Stimulated activated CD4-positive, alpha-beta T cell treated with anti-CD3 and anti-CD28 coated beads, Interleukin-12 subunit alpha, Interleukin-12 subunit beta, amount 100 ng/mL, for 4 hours (primary cell): ENCODE results near the gene LILRB3.
"Not testable (repeated sequence)": the region's sequence is repeated elsewhere in the genome, so short reads cannot be mapped to it uniquely, and the experiment has no call there.

ENCODE experiments used
- DNase-seq: peaks from one replicate; pipeline ENCODE4 v3.0.0-alpha.2; 2020

Gene LILRB3

DNA sequence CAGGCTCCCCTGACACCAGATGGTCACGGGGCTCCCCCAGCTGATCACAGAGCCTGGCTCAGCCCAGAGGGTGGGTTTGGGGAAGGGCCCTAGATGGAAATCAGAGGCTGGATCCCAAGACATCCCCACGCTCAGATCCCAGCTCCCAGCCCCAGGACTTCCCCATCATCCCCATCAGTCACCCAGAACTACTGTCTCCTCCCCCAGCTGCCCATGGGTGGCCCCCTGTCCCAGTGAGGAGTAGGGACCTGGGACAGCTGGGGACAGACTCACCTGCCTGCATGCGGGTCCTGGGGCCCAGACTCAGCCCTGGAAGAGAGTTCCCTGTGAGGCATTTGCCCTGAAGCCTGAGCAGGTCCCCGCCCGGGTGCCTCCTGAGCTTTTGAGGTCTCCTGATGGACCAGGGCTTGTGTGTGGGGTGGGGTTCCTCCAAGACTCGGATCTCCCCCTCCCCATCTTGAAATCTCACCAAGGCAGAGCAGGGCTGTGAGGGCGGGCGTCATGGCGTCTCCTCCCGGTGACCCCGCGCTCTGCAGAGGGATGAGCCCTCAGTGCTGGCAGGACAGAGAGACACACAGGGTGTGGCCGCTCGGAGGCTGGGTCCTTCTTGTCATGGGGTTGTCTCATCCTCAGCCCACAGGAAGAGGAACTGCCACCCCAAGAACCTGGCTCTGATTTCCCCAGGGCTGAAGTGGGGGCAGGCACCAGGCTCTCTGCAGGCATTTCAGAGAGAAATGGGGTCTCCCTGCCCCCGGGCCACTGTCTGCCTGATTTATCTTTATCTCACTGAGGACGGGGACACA, at the start of gene LILRB3:
Gene LILRB3, minus strand, starts transcription at position 534 of the 803 bp plus-strand sequence. Its CDS starts 31 bp downstream, at position 503.
- DNase-seq, result not testable (repeated sequence)

DNA sequence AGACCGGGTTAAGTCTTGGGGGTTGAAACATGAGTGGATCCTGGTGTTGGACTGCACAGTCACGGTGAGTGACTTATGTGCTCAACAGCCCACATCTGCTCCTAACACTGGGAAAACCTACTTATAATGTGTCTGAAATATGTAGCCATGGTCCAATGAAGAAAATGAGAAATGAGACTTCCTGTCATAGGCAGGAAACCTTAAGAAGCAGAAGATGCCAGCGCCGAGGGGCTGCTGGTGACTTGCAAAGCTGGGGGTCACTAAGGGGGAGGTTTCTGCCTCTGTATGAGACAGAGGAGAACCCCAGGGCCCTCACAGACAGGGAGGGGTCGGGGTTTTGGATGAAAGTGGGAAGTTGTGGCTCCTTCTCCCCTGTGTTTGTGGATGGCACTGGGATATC, 49.4 kb upstream of the LILRB3 start:
- DNase-seq, result not testable (repeated sequence)

DNA sequence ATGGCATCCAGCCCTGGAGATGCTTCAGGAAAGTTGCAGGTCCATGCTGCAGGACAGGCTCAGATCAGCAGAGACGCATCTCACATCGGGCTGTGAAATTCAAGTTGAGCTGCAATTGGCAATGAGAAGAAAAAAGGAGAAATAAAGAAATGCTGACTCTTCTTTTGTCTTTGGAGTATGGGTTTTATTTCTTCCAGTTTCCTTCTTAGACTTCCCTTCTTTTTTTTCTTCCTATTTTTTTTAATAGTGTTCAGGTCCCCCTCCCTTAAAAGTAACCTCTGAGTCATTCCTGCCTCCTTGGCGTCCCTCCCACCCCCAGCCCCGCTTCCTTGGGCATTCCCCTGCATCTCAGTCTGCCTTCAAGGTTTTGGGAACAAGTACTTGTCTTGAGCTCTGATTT, 48.8 kb upstream of the LILRB3 start:
- not testable (repeated sequence) for DNase-seq

DNA sequence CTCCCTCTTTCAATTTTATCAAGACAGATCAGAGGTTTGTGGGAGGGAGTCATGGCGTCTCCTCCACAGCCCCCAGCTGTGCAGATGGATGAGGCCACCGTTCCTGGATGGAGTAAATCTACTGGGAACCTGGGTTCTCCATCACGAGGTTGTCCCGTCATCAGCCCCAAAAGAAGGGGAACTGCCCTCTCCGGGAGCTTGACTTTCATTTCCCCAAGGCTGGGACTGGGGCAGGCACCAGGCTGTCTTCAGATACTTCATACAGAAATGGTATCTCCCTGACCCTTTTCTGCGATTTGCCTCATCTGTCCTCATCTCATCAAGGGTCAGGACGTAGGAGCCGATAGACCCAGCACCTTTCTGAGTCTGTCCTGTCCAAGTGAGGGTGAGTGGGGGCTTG, 48.3 kb upstream of the LILRB3 start:
- no peak for DNase-seq

DNA sequence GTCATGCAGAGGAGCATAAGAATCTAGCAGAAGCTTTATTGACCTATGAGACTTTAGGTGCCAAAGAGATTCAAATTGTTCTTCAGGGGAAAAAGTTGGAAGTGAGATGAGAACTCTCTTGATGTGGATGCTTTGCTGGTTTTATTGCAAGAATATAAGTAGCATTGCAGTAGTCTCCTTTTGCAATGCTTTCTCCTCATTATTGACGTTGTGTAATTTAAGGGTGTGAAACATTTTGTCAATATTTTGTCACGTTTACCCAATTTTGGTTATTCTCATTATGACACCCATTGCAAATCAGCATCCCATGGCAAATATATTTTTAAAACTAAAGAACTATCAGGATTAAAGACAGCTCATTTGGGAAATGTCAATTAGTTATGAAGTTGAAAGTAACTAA, 46.1 kb upstream of the LILRB3 start:
- DNase-seq, result no peak

DNA sequence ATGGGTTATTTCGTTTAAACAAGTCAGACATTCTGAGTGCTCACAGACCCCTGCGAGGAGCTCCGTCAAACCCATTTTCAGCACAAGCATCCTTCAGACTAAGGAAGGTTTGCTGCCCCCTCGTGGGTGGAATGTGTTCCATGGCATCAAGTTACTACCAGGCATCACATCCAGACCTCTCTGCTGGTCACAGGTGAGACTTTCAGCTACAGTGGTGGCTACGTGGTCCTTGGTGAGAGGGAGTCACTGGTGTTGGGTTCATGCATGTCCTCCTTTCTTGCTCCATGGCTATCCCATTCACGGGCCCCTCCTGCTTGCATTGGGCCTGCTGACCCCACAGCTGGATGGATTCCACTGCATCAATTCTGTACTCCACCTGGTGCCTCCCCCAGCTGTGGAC, 43.3 kb upstream of the LILRB3 start:
- peak; percentile 70 for DNase-seq

DNA sequence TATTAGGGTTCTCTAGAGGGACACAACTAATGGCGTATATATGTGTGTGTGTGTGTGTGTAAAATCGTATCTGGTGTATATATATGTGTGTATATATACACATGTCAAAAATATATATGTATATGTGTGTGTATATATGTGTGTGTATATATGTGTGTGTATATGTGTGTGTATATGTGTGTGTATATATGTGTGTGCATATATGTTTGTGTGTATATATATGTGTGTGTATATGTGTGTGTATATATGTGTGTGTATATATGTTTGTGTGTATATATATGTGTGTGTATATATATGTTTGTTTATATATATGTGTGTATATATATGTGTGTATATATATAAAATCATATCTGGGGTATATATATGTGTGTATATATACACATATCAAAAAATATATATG, 39.7 kb upstream of the LILRB3 start:
- no peak for DNase-seq

DNA sequence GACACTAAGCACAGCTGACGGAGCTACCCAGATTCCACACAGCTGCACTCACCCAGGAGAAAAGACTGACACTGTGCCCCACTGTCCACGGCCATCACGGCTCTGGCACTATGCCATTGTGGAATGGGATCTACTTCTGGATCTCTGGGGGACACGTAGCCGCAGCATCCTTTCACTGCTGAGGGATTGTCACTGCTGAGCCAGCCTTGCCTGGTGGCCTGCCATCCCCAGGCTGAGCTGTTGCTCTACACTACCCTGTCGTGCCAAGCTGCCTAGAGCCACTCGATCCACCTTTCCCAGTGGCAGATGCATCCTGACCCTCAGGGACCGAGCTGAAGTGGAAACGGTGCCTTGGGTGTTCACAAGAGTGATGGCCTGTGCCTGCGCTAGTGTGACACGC, 39.3 kb upstream of the LILRB3 start:
- no peak for DNase-seq

DNA sequence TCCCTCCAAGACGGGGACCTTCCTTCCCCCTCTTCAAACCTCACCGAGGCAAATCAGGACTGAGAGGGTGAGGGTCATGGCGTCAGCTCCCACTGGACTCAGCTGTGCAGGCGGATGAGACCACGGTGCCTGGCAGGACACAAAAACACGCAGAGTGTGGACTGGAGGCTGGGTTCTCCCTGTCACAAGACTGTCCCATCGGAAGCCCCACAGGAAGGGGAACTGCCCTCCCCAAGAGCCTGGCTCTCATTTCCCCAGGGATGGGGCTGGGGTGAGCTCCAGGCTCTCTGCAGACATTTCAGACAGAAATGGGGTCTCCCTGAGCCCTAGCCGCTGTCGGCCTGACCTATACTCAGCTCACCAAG, 34.3 kb upstream of the LILRB3 start, which contains the start of gene LILRB5:
Gene LILRB5, minus strand, starts transcription at position 158 of the 365 bp plus-strand sequence. Its CDS starts 80 bp downstream, at position 78.
- no peak for DNase-seq

DNA sequence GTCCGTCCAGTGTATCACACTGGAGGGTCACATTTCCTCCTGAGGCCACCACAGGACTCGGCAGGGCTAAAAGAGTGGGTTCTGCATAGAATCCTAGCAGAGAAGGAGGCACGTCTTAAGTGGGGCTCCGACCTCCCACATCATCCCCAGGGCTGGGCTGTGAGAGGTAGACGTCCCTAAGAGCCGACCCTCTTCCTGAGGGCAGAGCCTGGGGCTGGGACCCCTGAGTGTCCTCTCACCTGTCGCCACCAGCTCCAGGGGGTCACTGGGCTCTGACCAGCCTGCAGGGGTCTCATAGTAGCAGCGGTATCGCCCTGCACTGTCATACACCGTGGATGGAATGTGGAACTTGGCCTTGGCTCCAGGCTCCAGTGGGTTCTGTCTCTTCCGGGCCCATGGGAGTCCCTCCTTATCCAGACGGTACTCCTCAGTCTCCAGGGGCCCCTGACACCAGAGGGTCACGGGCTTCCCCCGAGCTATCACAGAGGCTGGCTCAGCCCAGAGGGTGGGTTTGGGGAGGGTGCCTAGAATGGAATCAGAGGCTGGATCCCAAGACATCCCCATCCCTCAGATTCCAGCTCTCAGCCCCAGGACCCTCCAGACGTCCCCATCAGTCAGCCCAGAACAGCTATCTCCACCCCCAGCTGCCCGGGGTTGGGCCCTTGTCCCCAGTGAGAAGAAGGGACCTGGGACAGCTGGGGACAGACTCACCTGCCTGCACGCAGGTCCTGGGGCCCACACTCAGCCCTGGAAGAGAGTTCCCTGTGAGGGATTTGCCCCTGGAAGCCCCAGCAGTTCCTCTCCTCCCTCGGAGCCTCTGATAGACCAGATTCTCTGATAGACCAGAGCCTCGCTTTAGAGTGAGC, 33.7 kb upstream of the LILRB3 start:
- no peak for DNase-seq

DNA sequence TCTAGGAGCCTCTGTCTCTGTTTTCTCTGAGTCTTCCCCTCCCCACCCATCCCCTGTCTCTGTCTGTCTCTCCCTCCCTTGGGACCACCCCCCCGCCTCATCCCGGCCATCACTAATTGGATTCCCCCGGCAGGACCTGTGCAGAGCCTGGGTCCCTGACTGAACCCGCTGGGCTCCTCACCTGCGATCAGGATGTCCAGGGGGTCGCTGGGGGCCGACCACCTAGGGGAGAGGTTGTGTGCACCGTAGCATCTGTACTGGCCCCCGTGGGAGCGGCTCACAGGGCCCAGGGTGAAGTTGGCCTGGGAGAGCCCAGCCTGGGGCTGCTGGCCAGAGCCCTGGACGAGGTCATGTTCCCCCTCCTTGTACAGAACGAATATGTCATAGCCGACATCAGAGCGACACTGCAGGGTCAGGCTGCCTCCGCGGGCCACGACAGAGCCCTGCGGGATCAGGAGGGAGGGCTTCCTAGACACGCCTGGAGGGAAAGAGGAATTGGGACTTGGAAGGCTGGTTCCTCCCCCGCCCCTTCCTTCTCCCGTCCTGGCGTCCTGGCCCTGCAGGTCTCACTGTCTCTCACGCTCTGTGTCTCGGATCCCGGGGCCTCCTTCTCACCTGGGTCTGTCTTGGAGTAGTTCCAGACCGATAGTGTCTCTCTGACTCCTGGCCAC, 32.4 kb upstream of the LILRB3 start:
- no peak for DNase-seq

DNA sequence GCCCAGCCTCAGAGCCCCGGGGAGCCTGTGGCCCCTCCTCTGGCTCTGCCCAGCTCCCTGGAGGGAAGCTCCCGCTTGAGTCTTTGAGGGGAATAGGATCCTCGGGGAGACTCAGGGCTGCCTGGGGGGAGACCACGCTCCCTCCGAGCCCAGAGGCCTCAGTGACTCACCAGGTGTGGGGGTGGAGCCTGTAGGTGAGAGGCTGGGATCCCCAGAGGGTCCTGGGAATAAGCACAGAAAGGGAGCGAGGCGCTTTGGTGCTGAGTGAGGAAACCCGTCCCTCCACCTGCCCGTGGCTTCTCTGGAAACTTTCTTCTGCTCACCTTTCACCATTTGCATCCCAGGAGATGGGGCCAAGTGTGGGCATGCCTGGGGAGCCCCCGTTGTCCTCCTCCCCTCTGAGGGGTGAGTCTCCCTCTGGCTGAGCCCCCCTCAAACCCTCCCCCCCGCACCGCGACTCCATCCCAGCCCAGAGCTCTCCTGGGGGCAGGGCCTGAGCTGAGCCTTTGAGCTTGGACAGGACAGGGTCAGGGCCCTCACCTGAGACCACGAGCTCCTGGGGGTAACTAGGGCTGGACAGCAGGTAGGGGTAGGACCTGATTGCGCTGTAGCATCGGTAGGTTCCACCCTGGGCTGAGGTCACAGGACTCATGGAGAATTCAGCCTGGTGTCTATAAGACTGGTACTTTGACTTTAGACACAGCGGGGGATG, 31.5 kb upstream of the LILRB3 start:
- no peak for DNase-seq

DNA sequence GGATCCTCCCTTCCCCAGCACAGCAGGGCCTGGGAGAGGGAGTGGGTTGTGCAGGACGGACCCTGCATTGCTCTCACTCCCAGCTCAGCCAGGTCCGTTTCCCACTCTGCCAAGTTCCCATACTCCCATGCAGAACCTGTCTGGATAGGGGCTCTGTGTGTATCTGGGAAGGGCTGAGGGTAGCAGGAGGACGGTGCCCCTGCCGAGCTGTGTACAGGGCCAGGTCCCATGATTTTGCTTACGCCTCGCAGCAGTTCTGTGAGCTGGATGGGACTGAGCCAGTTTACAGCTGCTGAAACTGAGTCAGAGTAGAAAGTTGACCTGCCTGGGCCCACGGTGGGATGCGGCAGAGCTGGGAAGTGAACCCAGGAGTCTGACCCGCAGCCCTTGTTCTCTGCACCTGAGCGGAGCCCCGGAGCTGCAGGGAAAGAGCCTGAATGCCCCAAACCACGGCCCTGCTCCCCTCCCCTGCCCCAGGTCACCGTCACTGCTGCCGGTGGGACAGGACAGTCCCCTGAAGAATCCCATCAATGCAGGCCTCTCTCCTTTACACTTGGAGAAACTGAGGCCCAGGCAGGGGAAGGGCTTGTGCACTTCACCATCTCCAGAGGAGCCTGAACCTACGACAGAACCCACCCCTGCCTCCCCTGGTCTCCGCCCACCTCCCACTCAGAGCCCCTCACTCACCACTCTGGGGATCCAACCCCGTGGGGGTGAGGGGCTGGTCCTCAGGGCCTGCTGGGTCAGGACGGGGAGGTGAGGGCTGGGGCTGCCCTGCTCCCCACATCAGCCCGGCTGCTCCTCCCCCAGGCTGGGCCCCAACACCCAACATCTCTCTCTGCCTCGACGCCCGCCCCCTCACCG, 30.8 kb upstream of the LILRB3 start:
- no peak for DNase-seq

DNA sequence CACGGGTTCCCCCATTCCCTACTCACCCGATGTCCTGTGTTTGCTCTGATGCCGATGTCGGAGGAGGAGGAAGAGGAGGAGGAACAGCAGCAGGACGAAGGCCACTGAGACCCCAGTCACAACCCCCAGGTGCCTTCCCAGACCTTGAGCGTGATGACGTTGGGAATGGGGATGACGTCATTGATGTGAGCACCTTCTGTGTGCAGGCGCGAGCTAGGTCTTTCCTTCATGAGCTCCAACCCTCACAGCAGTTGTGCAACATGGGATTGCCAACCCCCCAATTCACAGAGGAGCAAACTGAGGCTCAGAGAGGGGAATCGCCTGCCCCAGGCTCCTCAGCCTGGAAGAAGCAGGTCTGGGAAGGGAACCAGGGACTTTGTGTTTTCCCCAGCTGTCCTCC, 30.0 kb upstream of the LILRB3 start:
- DNase-seq, result no peak

DNA sequence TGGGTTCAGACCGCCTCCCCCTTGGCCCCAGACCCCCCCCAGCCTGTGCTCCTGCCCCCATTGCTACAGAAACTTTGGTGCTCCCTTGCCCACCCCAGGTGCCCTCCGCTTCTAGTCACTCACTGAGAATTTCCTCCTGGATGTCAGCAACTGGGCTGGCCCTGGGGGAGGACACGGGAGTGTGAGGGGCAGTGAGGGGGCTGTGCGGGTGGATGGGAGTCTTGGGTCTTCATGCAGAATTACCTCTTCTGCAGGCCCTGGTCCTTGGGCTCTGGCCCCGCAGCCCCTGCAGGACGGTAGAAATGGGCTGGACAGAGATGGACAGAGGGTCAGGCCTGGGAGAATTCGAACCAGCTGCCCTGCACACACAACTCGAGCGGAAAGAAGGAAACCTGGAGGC, 29.4 kb upstream of the LILRB3 start:
- DNase-seq, result no peak

DNA sequence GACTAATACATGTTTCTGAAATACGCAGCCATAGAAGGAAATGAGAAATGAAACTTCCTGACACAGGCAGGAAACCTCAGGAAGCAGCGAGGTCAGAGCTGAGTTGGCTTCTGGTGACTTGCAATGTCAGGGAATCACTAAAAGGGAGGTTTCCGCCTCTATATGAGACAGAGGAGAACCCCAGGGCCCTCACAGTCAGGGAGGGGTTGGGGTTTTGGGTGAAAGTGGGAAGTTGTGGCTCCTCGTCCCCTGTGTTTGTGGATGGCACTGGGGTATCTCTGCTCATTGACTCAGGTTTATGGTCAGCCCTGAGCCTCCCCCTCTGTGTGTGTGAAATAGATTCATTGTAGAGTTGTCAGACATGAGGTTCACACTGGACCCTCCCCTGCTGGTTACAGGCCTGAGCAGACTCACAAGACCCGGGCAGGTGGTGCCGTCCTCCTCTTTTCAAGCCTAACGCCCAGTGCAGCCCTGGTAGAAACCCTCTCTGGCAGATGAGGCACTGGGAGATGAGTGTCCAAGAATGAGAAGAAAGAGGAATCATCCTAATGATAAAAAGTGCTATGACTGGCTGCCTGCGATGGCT, 25.3 kb upstream of the LILRB3 start:
- DNase-seq, result no peak

DNA sequence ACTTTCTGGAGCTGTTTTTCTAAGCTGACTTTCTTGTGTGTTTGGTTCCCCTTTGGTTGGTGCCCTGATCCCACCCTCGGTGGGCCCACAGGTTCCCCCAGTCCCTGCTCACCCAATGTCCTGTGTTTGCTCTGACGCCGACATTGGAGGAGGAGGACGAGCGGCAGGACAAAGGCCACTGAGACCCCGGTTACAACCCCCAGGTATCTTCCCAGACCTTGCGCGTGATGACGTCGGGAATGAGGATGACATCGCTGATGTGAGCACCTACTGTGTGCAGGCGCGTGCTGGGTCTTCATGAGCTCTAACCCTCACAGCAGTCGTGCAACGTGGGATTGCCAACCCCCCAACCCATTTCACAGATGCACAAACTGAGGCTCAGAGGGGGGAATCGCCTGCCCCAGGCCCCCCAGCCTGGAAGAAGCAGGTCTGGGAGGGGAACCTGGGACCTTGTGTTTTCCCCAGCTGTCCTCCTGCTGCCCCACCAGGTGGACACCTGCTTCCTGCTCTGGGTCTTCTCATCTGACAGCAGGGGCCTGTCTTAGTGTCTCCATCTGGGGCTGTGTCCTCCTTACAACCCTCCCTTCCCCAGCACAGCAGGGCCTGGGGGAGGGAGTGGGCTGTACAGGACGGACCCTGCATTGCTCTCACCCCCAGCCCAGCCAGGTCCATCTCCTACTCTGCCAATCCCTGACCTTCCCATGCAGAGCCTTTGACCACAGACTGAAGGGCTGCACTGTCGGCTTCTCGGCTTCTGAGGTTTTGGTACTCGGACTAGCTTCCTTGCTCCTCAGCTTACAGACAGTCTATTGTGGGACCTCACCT, 24.5 kb upstream of the LILRB3 start:
- no peak for DNase-seq

DNA sequence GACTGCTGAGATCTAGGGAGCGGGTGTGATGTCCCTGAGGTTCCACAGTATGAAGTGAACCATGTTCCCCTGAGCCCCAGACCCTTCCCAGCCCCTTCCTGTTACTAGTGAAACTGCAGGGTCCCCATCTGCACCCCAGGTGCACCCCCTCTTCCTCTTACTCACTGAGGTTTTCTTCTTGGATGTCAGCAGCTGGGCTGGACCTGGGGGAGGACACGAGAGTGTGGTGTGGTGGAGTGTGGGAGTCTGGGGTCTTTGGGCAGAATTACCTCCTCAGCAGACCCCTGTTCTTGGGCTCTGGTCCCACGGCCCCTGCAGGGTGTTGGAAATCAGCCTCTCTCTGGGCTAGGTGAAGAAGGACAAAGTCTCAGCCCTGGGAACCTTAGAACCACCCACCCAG, 23.1 kb upstream of the LILRB3 start:
- no peak for DNase-seq

DNA sequence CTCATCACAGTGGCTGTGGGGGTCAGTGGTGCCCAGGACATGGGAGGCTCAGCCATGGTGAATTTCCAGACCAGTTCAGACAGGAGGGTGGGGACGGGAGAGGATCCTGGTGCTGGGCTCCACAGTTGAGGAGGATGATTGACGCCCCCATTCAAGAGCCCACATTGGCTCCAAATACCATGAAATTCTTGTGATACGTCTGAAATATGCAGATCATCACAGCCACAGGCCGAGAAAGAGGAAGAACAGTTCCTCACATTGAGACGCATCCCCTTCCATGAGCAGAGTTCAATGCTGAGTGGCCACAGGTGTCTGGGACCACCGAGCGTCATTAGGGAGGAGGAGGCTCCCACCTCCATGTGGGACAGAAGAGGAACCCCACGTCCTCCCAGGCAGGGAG, 21.0 kb upstream of the LILRB3 start:
- DNase-seq, result not testable (repeated sequence)

DNA sequence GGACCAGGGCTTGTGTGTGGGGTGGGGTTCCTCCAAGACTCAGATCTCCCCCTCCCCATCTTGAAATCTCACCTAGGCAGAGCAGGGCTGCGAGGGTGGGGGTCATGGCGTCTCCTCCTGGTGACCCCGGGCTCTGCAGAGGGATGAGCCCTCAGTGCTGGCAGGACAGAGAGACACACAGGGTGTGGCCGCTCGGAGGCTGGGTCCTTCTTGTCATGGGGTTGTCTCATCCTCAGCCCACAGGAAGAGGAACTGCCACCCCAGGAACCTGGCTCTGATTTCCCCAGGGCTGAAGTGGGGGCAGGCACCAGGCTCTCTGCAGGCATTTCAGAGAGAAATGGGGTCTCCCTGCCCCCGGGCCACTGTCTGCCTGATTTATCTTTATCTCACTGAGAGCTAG, 19.8 kb upstream of the LILRB3 start, which contains the start of gene LILRA6:
Gene LILRA6, minus strand, starts transcription at position 145 of the 400 bp plus-strand sequence.
- not testable (repeated sequence) for DNase-seq
